ENCODE measurements around the gene TGM2. TPM values are rescaled to one million over a fixed set of nuclear protein-coding genes. Genes with fewer than 3 reads are reported as not detected.

The TGM2 gene
- total and polyA plus RNA-seq, 9 of the 15 experiments (the other 6 are each of a cell fraction or from before 2014, with no cell fraction given), result 5.5 to 78.5 (median 37.6) TPM

DNA sequence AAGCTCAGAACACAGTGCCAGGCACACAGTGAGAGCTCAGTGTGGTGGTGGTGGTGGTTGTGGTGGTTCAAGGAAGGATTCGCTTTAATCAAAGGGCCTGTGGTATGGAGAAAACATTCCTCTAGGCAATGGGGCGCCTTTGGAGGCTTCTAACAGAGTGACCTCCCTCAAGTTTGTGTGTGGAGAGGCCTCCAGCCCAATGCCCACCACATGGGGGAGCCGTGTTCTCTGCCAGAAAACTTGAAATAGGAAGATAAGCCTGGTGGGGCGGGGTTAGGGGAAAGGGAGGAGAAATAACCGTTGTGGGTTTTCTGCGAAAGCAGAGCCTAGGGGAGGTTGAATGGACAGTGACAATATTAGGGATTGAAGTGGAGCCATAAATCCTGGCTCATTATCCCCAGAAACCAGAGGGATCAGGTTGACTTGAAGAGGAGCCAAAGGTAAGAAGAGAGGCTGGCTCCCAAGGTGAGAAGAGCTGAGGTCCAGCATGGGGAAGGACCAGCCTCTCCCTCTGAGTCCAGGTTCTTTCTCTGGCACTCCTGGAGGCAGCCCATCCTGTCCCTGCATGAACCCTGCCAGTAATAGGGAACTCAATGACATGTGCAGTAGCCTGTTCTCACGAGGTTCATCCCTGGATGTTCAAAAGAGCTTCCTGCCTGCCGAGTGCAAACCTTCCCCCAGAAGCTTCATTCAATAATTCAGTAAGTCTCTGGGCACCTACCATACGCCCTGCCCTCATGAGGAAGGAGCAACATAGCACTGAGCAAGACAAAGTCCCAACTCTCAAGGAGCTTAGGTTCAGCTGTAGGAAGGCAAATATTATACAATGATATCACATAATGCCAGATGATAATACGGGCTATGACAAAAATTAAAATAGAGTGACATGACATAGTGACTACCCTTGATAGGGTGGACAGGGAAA lies 51.4 kb downstream of the TGM2 start (continued):
- TF ChIP-seq, protein P1, sequence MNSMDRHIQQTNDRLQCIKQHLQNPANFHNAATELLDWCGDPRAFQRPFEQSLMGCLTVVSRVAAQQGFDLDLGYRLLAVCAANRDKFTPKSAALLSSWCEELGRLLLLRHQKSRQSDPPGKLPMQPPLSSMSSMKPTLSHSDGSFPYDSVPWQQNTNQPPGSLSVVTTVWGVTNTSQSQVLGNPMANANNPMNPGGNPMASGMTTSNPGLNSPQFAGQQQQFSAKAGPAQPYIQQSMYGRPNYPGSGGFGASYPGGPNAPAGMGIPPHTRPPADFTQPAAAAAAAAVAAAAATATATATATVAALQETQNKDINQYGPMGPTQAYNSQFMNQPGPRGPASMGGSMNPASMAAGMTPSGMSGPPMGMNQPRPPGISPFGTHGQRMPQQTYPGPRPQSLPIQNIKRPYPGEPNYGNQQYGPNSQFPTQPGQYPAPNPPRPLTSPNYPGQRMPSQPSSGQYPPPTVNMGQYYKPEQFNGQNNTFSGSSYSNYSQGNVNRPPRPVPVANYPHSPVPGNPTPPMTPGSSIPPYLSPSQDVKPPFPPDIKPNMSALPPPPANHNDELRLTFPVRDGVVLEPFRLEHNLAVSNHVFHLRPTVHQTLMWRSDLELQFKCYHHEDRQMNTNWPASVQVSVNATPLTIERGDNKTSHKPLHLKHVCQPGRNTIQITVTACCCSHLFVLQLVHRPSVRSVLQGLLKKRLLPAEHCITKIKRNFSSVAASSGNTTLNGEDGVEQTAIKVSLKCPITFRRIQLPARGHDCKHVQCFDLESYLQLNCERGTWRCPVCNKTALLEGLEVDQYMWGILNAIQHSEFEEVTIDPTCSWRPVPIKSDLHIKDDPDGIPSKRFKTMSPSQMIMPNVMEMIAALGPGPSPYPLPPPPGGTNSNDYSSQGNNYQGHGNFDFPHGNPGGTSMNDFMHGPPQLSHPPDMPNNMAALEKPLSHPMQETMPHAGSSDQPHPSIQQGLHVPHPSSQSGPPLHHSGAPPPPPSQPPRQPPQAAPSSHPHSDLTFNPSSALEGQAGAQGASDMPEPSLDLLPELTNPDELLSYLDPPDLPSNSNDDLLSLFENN (IDR thresholded peaks at IDR 0.05; ENCODE audit: low read depth in 2 of 2, low read length in 2 of 2), result 0 out of 4 replicates have a peak, but pooled peaks of 1 of the 2 experiments have one; percentile 15
- TF ChIP-seq ZNF445 (CRISPR knock-in tag; IDR thresholded peaks at IDR 0.05; ENCODE audit: low read depth) (no peak), COPS2 (conservative IDR thresholded peaks at IDR 0.05) (no peak), TEAD1 (CRISPR knock-in tag; IDR thresholded peaks at IDR 0.05) (no peak), MCM2 (IDR thresholded peaks at IDR 0.05; ENCODE audit: low read depth) (no peak), JUND (IDR thresholded peaks at IDR 0.05; ENCODE audit: borderline replicate concordance, low read depth, low read length) (0 out of 2 replicates have a peak, but pooled peaks have one; percentile 47), JUND (tag; IDR thresholded peaks at IDR 0.05; ENCODE audit: borderline replicate concordance, low read depth, low read length) (no peak; the same call in 1 of the 3 replicates), PPARD (CRISPR knock-in tag; IDR thresholded peaks at IDR 0.05) (no peak), MCM3 (IDR thresholded peaks at IDR 0.05) (no peak), TOE1 (IDR thresholded peaks at IDR 0.05; ENCODE audit: borderline replicate concordance) (peak; percentile 47; the same call in 1 of the 2 replicates), TOE1 (CRISPR knock-in tag; IDR thresholded peaks at IDR 0.05; ENCODE audit: borderline replicate concordance, low read depth) (no peak), BHLHE40 (IDR thresholded peaks at IDR 0.05; ENCODE audit: low read length) (0 out of 2 replicates have a peak, but pooled peaks have one; percentile 4)
- TF ChIP-seq, protein P2, sequence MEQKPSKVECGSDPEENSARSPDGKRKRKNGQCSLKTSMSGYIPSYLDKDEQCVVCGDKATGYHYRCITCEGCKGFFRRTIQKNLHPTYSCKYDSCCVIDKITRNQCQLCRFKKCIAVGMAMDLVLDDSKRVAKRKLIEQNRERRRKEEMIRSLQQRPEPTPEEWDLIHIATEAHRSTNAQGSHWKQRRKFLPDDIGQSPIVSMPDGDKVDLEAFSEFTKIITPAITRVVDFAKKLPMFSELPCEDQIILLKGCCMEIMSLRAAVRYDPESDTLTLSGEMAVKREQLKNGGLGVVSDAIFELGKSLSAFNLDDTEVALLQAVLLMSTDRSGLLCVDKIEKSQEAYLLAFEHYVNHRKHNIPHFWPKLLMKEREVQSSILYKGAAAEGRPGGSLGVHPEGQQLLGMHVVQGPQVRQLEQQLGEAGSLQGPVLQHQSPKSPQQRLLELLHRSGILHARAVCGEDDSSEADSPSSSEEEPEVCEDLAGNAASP (IDR thresholded peaks at IDR 0.05), result no peak
- TF ChIP-seq, protein P3, sequence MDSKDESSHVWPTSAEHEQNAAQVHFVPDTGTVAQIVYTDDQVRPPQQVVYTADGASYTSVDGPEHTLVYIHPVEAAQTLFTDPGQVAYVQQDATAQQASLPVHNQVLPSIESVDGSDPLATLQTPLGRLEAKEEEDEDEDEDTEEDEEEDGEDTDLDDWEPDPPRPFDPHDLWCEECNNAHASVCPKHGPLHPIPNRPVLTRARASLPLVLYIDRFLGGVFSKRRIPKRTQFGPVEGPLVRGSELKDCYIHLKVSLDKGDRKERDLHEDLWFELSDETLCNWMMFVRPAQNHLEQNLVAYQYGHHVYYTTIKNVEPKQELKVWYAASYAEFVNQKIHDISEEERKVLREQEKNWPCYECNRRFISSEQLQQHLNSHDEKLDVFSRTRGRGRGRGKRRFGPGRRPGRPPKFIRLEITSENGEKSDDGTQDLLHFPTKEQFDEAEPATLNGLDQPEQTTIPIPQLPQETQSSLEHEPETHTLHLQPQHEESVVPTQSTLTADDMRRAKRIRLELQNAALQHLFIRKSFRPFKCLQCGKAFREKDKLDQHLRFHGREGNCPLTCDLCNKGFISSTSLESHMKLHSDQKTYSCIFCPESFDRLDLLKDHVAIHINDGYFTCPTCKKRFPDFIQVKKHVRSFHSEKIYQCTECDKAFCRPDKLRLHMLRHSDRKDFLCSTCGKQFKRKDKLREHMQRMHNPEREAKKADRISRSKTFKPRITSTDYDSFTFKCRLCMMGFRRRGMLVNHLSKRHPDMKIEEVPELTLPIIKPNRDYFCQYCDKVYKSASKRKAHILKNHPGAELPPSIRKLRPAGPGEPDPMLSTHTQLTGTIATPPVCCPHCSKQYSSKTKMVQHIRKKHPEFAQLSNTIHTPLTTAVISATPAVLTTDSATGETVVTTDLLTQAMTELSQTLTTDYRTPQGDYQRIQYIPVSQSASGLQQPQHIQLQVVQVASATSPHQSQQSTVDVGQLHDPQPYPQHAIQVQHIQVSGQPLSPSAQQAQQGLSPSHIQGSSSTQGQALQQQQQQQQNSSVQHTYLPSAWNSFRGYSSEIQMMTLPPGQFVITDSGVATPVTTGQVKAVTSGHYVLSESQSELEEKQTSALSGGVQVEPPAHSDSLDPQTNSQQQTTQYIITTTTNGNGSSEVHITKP (IDR thresholded peaks at IDR 0.05; ENCODE audit: partially characterized antibody), result peak; percentile 95
